Upper lobe of left lung (tissue), 4 donors: Measurements from ENCODE around the gene ADPRH.

Experiments
- CTCF ChIP-seq, 6 experiments: fragments of 450-650 bp in 4 of 6; fragments of 200-600 bp in 2 of 6; sonication (generic) in 2 of 6; IDR thresholded peaks; one replicate each; pipeline ENCODE4 v1.5.1; 2016 to 2019; ENCODE audit warnings: antibody characterized with exemption in 6 of 6
- EP300 ChIP-seq, 4 donors: sonication (generic); formaldehyde crosslinking; IDR thresholded peaks; one replicate each; pipeline ENCODE4 v1.5.1; 2017; ENCODE audit warnings: antibody characterized with exemption in 4 of 4, control low read depth in 2 of 4
- POLR2A ChIP-seq, 4 donors: fragments of 450-650 bp; IDR thresholded peaks; one replicate each; pipeline ENCODE4 v1.5.1; 2016 to 2017; ENCODE audit warnings: antibody characterized with exemption in 4 of 4, mild to moderate bottlenecking in 2 of 4

- TF ChIP-seq CTCF (IDR thresholded peaks at IDR 0.05), result no peak
- no peak for TF ChIP-seq POLR2A (IDR thresholded peaks at IDR 0.05)
- no peak for TF ChIP-seq EP300 (IDR thresholded peaks at IDR 0.05)
These were observed 49.4 kb upstream of the ADPRH start for GRCh38 chr3:119529883-119530282.
